HFFc6 (cell line): ENCODE measurements around the gene KIFBP. TPM values are rescaled to one million over a fixed set of nuclear protein-coding genes. Genes with fewer than 3 reads are reported as not detected.

Experiments used
- DNase-seq: peaks from one replicate; pipeline ENCODE4 v3.0.0-alpha.2; 2018
- H3K27ac Mint-ChIP-seq: 2 replicates; pipeline ENCODE4 v1.8.0; 2020; ENCODE audit warnings: mild to moderate bottlenecking, mixed read lengths
- H3K27me3 Mint-ChIP-seq: 2 replicates; pipeline ENCODE4 v1.8.0; 2021; ENCODE audit warnings: mild to moderate bottlenecking, moderate library complexity, mixed read lengths; ENCODE audit not compliant: insufficient read depth
- H3K36me3 Mint-ChIP-seq: 2 replicates; pipeline ENCODE4 v1.8.0; 2021; ENCODE audit warnings: low read depth, mixed read lengths
- H3K4me1 Mint-ChIP-seq: 2 replicates; pipeline ENCODE4 v1.8.0; 2020; ENCODE audit warnings: low read depth, mixed read lengths
- H3K4me3 Mint-ChIP-seq: 2 replicates; pipeline ENCODE4 v1.8.0; 2020; ENCODE audit warnings: mild to moderate bottlenecking, moderate library complexity, mixed read lengths
- H3K9me3 Mint-ChIP-seq: 2 replicates; pipeline ENCODE4 v1.8.0; 2020; ENCODE audit warnings: mild to moderate bottlenecking, mixed read lengths
- total RNA-seq, 6 experiments: library from RNA; stranded (reverse); fragmentation: NEBNext Ultra II Directional; extraction: Animal tissue kit (Norgen Biotek cat#: 25700); gene quantifications; 2 replicates in 1 of 6; 3 replicates in 5 of 6; pipeline ENCODE4 v1.2.3, GENCODE V29; 2021
- TF ChIP-seq, protein P1 (sequence below): fragments of 200-600 bp; sonication (generic); IDR thresholded peaks from 2 replicates; pipeline ENCODE4 v1.5.0; 2021; ENCODE audit warnings: antibody characterized with exemption, mild to moderate bottlenecking

KIFBP gene
- total RNA-seq, 6 experiments from 2014 or later = 43.6 to 56.2 (median 51.9) TPM

DNA sequence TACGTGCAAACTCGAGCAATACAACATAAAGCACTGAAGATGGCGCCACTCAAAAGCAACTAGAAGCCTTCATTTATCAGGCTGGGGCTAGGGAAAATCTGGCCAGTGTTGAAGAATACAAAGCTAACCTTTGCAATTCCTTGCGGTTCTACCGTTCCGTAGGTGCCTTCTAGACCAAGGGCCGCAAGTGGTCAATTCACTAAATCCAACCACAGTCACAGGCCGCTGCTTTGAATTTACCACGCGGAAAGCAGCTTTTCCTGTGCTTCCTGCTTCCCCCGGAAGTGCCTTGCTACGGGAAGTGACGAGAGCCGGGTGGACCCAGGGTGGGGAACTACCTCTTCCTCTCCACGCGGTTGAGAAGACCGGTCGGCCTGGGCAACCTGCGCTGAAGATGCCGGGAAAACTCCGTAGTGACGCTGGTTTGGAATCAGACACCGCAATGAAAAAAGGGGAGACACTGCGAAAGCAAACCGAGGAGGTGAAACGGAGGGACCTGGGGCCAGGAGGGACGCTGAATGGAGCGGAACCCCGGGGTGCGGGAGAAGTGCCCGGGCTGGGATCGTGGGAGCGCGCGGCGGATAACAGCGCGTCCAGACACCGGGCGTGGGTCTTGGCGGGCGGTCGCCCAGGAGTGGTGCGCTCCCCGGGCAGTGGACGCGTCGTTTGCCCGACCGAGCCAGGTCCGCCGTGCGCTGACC is 32.6 kb upstream of the KIFBP start, which contains the start of gene DDX21:
TSS of gene DDX21 (plus strand) at position 339 of the 701 bp plus-strand sequence. CDS start at position 395, 56 bp downstream.
- H3K4me1 Mint-ChIP-seq = peaks cover 21% of the 10 kb centered on the region
- peaks cover 24% of the 10 kb centered on the region for H3K36me3 Mint-ChIP-seq
- peak within 1 kb of the TSS; percentile 100 for H3K27ac Mint-ChIP-seq

DNA sequence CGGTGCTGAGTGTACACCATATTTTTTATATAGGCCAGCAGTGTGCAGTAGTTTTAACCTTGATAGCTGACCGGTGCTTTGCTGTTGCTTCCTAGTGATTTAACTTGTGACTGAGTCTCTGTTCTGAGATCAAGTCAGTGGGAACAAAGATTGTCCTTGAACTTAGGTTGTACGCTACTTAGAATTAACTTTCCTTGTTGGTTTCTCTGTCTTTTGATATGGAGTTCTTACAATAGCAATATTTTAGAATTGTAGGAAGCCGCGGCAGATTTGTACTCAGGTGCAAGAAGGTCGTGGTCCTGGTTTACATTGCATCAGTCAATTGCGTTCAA is 31.4 kb upstream of the KIFBP start:
- Mint-ChIP-seq H3K9me3 (peaks cover 4% of the 10 kb centered on the region; the same call in 1 of the 2 replicates), H3K36me3 (peaks cover 34% of the 10 kb centered on the region), H3K4me3 (peak overlapping the region; percentile 100)

More for the DNA sequence above, 32.6 kb upstream of the KIFBP start, which contains the start of gene DDX21:
- Mint-ChIP-seq H3K9me3 (peaks cover 4% of the 10 kb centered on the region; the same call in 1 of the 2 replicates), H3K27me3 (peaks cover 2% of the 10 kb centered on the region), H3K4me3 (peak within 1 kb of the TSS; percentile 100)
- DNase-seq = peak; percentile 88
- TF ChIP-seq, protein P1, sequence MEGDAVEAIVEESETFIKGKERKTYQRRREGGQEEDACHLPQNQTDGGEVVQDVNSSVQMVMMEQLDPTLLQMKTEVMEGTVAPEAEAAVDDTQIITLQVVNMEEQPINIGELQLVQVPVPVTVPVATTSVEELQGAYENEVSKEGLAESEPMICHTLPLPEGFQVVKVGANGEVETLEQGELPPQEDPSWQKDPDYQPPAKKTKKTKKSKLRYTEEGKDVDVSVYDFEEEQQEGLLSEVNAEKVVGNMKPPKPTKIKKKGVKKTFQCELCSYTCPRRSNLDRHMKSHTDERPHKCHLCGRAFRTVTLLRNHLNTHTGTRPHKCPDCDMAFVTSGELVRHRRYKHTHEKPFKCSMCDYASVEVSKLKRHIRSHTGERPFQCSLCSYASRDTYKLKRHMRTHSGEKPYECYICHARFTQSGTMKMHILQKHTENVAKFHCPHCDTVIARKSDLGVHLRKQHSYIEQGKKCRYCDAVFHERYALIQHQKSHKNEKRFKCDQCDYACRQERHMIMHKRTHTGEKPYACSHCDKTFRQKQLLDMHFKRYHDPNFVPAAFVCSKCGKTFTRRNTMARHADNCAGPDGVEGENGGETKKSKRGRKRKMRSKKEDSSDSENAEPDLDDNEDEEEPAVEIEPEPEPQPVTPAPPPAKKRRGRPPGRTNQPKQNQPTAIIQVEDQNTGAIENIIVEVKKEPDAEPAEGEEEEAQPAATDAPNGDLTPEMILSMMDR = peak; percentile 76

DNA sequence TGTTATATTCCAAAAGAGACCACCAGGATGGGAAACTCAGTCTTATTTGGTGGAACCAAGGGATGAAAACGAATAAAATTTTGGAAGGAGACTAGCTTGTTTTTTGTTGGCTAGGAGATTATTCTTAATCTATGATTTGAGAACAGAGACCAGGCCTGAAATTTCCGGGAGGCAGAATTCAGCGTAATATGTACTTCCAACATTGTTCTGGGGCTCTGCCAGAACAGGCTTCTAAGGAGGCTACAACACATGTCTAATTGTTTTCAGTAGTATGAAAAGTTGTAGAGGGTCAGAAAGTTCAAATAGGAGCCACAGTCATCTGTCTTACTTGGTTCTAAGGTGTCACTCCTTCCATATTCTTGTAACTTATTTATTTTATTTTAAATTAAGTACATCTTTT is 30.9 kb upstream of the KIFBP start:
- Mint-ChIP-seq H3K27ac (peak overlapping the region; percentile 100), H3K4me3 (peak overlapping the region; percentile 100), H3K36me3 (peaks cover 37% of the 10 kb centered on the region), H3K4me1 (peaks cover 33% of the 10 kb centered on the region), H3K9me3 (peaks cover 4% of the 10 kb centered on the region; the same call in 1 of the 2 replicates), H3K27me3 (peaks cover 2% of the 10 kb centered on the region)
- no peak for DNase-seq
- TF ChIP-seq, protein P1 = peak; percentile 27; the same call in 1 of the 2 replicates

More for the DNA sequence above, 31.4 kb upstream of the KIFBP start:
- H3K4me1 Mint-ChIP-seq = peaks cover 32% of the 10 kb centered on the region
- peak overlapping the region; percentile 100 for H3K27ac Mint-ChIP-seq
- TF ChIP-seq, protein P1 = no peak
- H3K27me3 Mint-ChIP-seq = peaks cover 2% of the 10 kb centered on the region
- no peak for DNase-seq

DNA sequence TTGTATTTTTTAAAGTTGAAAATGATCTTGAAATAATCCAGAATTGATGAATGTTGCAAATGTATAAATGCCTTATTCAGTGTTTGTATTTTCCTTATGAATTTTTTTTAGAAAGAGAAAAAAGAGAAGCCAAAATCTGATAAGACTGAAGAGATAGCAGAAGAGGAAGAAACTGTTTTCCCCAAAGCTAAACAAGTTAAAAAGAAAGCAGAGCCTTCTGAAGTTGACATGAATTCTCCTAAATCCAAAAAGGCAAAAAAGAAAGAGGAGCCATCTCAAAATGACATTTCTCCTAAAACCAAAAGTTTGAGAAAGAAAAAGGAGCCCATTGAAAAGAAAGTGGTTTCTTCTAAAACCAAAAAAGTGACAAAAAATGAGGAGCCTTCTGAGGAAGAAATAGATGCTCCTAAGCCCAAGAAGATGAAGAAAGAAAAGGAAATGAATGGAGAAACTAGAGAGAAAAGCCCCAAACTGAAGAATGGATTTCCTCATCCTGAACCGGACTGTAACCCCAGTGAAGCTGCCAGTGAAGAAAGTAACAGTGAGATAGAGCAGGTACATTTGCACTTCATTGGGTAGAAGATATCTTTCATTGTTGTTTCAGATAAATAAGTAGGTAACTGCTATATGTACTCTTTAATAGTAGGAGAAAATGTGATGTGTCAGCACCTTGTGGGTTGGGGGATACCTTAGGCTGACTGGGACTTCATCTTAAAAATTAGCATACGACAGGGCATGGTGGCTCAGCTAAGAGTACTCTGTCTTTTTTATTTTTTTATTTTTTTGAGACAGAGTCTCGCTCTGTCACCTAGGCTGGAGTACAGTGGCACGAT is 28.7 kb upstream of the KIFBP start:
- peaks cover 2% of the 10 kb centered on the region for H3K27me3 Mint-ChIP-seq
- H3K4me3 Mint-ChIP-seq = no peak overlapping the region
- peaks cover 37% of the 10 kb centered on the region for H3K36me3 Mint-ChIP-seq
- peak overlapping the region; percentile 22; the same call in 1 of the 2 replicates for H3K27ac Mint-ChIP-seq
- peaks cover 33% of the 10 kb centered on the region for H3K4me1 Mint-ChIP-seq
- no peak for DNase-seq
- TF ChIP-seq, protein P1 = no peak
- H3K9me3 Mint-ChIP-seq = peaks cover 4% of the 10 kb centered on the region; the same call in 1 of the 2 replicates

DNA sequence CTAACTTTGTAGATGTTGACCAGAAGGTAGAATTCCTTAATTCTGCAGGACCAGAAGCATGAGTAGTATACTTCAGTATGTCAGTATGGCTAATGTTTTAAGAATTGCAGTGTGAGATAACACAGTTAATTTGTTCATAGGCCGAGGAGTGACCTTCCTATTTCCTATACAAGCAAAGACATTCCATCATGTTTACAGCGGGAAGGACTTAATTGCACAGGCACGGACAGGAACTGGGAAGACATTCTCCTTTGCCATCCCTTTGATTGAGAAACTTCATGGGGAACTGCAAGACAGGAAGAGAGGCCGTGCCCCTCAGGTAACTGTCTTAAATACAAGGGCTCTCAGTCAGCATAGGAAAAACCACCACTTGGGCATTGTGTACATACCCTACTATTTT is 25.5 kb upstream of the KIFBP start:
- Mint-ChIP-seq H3K27ac (no peak overlapping the region), H3K36me3 (peaks cover 39% of the 10 kb centered on the region), H3K4me1 (peaks cover 26% of the 10 kb centered on the region), H3K27me3 (no peaks in the 10 kb centered on the region; the same call in 1 of the 2 replicates), H3K9me3 (no peaks in the 10 kb centered on the region), H3K4me3 (no peak overlapping the region)
- DNase-seq = no peak
- TF ChIP-seq, protein P1 = no peak
